Stimulated activated naive CD8-positive, alpha-beta T cell treated with anti-CD3 and anti-CD28 coated beads, Interleukin-15, amount 100 ng/mL, for 72 hours (primary cell): ENCODE data around the gene BMP8A.
"Not testable (repeated sequence)": the region's sequence is repeated elsewhere in the genome, so short reads cannot be mapped to it uniquely, and the experiment has no call there.

Experiments
- ATAC-seq: fragments of 150-1000 bp; cut with Tn5 transposase; 2 replicates; pipeline ENCODE4 v1.10.0; 2021; ENCODE audit warnings: mild to moderate bottlenecking, moderate library complexity
- DNase-seq, 2 donors: peaks; one replicate each; pipeline ENCODE4 v3.0.0; 2021 to 2022
- H3K27ac Mint-ChIP-seq, 2 donors: one replicate each; pipeline ENCODE4 v1.8.0; 2022; ENCODE audit warnings: mild to moderate bottlenecking in 2 of 2, mixed read lengths in 2 of 2, moderate library complexity in 2 of 2
- H3K27me3 Mint-ChIP-seq: one replicate; pipeline ENCODE4 v1.8.0; 2022; ENCODE audit warnings: mixed read lengths
- H3K4me1 Mint-ChIP-seq: one replicate; pipeline ENCODE4 v1.8.0; 2022; ENCODE audit warnings: mild to moderate bottlenecking, mixed read lengths
- H3K4me3 Mint-ChIP-seq, 2 donors: one replicate each; pipeline ENCODE4 v1.8.0; 2022; ENCODE audit warnings: mild to moderate bottlenecking in 2 of 2, mixed read lengths in 2 of 2, moderate library complexity in 1 of 2
- H3K9me3 Mint-ChIP-seq, 2 donors: one replicate each; pipeline ENCODE4 v1.8.0; 2022; ENCODE audit warnings: mixed read lengths in 2 of 2

BMP8A gene

DNA sequence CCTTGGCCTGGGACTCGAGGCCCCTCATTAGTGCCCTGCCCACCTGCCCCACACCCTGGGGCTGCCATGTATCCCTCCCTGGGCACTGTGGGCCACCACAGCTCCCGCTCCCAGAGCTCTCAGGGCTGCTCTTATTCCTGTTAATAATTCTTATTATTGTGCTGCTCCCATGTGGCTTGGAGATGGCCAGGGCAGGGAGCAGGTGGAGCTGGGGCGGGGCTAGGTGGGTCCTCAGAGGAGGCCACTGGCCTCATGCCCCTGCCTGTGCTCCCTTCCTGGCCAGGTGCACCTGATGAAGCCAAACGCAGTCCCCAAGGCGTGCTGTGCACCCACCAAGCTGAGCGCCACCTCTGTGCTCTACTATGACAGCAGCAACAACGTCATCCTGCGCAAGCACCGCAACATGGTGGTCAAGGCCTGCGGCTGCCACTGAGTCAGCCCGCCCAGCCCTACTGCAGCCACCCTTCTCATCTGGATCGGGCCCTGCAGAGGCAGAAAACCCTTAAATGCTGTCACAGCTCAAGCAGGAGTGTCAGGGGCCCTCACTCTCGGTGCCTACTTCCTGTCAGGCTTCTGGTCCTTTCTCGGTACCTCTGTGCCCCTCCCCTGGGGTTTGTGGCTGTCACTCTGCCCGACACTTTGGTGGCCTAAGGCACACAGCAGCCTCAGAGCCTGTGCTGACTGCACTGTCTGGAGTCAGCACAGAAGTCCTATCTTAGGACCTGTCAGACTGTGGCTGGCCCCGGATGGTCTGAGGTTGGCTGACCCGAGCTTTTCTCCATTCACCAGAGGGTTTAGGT lies 34.1 kb downstream of the BMP8A start:
- DNase-seq (peak; percentile 64 to 79), ATAC-seq (peak; percentile 99)
- H3K4me3 Mint-ChIP-seq, result no peak overlapping the region
- H3K9me3 Mint-ChIP-seq, result no peaks in the 10 kb centered on the region
- H3K27ac Mint-ChIP-seq, result peak overlapping the region; percentile 27 to 91
- no peaks in the 10 kb centered on the region for H3K27me3 Mint-ChIP-seq
- peaks cover 26% of the 10 kb centered on the region for H3K4me1 Mint-ChIP-seq

DNA sequence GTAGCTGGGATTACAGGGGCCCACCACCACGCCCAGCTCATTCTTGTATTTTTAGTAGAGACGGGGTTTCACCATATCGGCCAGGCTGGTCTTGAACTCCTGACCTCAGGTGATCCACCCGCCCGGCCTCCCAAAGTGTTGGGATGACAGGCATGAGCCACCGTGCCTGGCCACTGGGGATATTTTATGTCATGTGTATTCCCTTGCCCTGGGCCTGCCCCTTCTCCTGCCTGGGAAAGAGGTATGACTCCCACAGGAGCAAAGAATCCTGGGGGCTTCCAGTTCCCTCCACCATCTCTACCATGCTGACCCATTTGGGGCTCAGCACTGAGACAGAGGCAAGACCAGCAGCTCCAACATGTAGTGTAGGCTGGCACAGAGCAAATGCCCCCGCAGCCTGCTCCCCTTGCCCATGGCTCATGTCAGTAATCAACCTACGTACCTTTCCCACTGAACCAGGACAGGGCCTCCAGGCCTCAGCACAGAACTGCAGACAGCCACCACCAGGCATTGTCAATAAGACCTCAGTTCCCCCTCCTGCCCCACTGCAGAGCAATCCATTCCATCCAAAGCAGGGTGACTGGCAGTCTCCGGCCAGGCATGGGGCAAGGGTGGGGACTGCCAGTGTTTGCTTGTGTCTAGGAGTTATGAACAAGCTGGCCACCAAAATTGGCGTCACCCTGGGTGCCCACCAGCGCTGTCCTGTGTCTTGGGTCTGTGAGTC lies 35.2 kb downstream of the BMP8A start:
- peaks cover 26% of the 10 kb centered on the region for H3K4me1 Mint-ChIP-seq

DNA sequence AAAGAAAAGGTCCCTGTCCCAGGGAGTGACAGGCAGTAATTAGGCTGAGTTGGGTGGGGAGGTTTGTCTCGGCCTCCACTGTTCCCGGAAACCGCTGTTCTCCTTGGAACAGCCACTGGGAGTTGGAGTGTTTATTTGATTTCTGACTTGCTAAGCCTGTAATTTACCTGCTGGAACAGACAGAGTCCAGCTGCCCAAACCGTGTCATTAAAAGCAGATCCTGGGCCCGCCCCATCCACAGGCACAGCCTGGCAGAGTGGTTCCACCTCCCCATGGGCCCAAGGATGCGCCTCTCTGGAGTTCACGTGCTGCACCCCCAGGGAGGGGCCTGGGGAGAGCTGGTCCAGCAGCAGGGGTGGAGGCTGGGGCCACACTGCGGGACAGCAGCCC lies 35.7 kb downstream of the BMP8A start:
- not testable (repeated sequence) for DNase-seq, H3K27me3 Mint-ChIP-seq, H3K27ac Mint-ChIP-seq, H3K9me3 Mint-ChIP-seq, H3K4me3 Mint-ChIP-seq, ATAC-seq
- H3K4me1 Mint-ChIP-seq, result peaks cover 26% of the 10 kb centered on the region

More for the DNA sequence above, 35.2 kb downstream of the BMP8A start:
- no peak overlapping the region for H3K27ac Mint-ChIP-seq
- H3K27me3 Mint-ChIP-seq, result no peaks in the 10 kb centered on the region
- DNase-seq (no peak), ATAC-seq (no peak)
- H3K9me3 Mint-ChIP-seq, result no peaks in the 10 kb centered on the region
- H3K4me3 Mint-ChIP-seq, result no peak overlapping the region

DNA sequence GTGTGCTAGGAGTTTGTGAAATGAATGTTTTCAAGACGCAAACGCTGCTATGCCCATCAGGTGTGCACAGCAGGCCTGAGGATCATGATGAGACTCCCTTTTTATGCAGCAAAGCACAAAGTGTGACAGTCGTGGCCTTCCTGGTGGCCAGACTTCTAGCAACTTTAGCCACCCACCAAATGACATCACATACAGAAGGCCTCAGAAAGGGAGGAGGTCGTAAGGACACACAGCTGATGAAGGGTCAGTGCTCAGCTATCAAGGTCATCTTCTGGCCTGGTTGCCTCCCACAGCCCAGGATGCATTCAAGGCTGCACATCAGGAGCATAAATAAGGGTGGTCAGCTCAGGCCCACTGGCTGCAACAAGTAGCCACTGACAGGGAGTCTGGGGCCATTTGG lies 36.6 kb downstream of the BMP8A start:
- Mint-ChIP-seq H3K4me3 (no peak overlapping the region), H3K9me3 (no peaks in the 10 kb centered on the region), H3K27ac (no peak overlapping the region), H3K27me3 (no peaks in the 10 kb centered on the region), H3K4me1 (peaks cover 26% of the 10 kb centered on the region)
- no peak for DNase-seq
- no peak for ATAC-seq

DNA sequence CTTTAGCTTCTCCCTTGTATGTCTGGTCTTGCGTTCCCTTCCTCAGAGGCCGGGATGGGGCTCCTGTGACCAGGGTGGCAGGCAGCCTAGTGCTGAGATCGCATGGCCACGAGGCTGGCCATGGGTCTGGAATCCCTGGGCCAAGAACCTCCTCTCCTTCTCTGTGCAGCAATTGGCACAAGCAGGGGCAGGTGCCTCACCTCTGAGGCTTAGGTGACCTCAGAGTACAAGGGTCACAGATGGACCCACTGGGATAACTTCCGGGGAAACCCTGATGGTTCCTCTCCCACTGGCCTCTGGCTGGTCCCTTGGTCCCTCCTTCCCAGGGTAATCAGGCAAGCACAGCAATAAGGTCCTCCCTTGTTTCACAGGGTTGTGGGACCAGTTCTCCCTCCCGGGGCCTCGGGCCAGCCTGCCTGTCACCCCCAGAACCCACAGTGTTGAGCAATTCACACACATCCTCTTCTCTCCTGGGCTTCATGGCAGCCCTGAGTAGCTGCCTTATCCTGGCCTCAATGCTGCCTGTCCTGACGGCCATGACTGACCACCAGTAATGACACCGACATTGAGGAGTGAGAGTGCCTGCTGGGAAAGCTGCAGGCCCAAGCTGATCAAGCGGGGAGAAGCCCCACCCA lies 38.6 kb downstream of the BMP8A start:
- H3K4me1 Mint-ChIP-seq, result peaks cover 20% of the 10 kb centered on the region
- DNase-seq (no peak), ATAC-seq (no peak)
- H3K27ac Mint-ChIP-seq, result no peak overlapping the region
- H3K27me3 Mint-ChIP-seq, result no peaks in the 10 kb centered on the region
- no peaks in the 10 kb centered on the region for H3K9me3 Mint-ChIP-seq
- H3K4me3 Mint-ChIP-seq, result no peak overlapping the region

DNA sequence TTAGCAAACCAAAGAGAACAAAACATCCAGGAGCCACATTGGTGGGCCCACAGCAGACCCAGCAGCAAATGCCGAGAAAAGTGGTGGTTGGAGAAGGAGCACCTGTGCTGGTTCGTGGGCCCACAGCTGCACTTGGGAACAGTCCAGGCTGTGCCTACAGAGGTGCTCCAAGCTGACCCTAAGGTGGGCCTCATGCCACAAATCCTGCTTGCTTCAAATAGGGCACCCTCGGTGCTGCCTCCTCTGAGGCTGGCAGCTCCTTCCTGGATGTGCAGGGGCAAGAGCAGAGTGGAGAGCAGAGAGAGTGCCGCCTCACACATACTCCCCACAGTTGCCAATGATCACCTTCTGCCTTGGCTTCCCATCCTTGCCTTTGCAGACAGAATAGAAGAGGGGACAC lies 40.1 kb downstream of the BMP8A start:
- ATAC-seq (no peak), DNase-seq (no peak)
- H3K9me3 Mint-ChIP-seq, result no peaks in the 10 kb centered on the region
- H3K4me1 Mint-ChIP-seq, result peaks cover 5% of the 10 kb centered on the region
- peak overlapping the region in 1 of 2 donors; percentile 66 for H3K27ac Mint-ChIP-seq
- H3K27me3 Mint-ChIP-seq, result no peaks in the 10 kb centered on the region
- H3K4me3 Mint-ChIP-seq, result no peak overlapping the region

DNA sequence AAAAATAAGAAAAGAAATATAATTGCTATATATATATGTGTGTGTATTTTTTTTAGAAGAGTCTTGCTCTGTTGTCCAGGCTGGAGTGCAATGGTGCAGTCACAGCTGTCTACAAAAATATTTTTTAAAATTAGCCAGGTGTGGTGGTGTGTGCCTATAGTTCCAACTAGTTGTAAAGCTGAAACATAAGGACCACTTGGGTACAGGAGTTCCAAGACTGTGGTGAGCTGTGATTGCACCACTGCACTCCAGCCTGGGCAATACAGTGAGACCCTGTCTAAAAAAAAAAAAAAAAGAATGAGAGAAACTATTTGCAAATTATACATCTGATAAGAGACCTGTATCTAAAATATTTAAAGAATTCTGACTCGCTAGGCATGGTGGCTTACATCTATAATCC lies 42.0 kb downstream of the BMP8A start:
- Mint-ChIP-seq H3K4me3 (no peak overlapping the region), H3K4me1 (no peaks in the 10 kb centered on the region), H3K9me3 (no peaks in the 10 kb centered on the region), H3K27me3 (no peaks in the 10 kb centered on the region), H3K27ac (no peak overlapping the region)
- ATAC-seq (no peak), DNase-seq (no peak)

DNA sequence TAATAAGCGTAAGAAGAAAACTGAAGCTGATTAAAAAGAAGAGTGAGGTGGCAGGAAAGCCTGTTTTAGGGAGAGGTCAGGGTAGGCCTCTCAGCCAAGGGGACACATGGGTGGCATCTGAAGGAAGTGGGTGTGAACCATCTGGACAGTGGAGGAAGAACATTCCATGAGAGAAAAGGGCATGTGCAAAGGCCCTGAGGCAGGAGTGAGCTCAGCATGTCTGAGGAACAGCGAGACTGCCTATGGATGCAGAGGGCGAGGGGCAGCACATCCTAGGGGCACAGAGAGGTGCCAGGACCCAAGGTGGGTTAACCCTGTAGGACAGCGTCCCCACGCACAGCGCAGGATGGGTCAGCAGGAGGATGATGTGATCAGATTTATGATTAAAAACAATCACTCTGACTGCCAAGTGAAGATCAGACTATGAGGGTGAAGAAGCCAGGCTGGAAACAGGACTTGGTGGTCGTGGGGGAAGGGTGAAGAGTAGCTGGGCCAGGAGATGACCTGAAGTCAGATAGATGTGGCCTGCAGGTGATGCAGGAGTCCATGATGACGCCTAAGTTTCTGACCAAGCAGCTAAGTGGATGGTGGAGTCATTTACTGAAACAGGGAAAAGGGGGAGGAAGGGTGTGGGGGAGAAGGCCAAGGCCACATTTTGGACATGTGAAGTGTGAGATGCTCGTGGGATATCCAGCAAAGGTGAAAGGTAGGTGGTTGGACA lies 47.3 kb downstream of the BMP8A start:
- Mint-ChIP-seq H3K4me1 (peaks cover 7% of the 10 kb centered on the region), H3K4me3 (no peak overlapping the region), H3K27me3 (no peaks in the 10 kb centered on the region), H3K27ac (peak overlapping the region in 1 of 2 donors; percentile 68), H3K9me3 (no peaks in the 10 kb centered on the region)
- ATAC-seq (peak; percentile 7), DNase-seq (no peak)

DNA sequence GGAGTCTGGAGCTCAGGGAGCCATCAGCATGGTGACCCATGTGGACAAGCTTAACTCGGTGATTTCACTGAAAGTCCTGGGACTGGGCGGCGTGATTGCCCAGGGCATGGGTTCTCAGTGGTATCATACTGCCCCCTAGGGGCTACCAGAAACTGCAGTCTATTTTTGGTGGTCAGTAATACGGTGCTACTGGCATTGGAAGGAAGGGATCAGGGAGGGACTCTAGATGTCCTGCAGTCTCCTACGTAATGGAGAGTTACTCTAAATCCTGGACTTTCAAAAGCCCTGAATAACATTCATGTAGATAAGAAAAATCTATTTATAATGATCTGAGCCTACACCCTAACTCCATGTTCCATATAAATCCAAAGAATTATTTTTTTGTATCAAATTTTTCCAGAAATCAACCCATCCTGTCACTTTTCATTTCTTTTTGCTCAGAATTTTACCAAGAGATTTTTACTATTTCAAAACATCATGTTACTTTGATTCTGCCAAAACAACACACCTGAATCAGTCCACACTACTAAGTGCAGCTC lies 47.9 kb downstream of the BMP8A start:
- Mint-ChIP-seq H3K4me3 (no peak overlapping the region), H3K27me3 (no peaks in the 10 kb centered on the region), H3K9me3 (no peaks in the 10 kb centered on the region), H3K27ac (peak overlapping the region in 1 of 2 donors; percentile 68), H3K4me1 (peaks cover 7% of the 10 kb centered on the region)
- ATAC-seq (peak; percentile 89), DNase-seq (peak; percentile 35 to 55)

DNA sequence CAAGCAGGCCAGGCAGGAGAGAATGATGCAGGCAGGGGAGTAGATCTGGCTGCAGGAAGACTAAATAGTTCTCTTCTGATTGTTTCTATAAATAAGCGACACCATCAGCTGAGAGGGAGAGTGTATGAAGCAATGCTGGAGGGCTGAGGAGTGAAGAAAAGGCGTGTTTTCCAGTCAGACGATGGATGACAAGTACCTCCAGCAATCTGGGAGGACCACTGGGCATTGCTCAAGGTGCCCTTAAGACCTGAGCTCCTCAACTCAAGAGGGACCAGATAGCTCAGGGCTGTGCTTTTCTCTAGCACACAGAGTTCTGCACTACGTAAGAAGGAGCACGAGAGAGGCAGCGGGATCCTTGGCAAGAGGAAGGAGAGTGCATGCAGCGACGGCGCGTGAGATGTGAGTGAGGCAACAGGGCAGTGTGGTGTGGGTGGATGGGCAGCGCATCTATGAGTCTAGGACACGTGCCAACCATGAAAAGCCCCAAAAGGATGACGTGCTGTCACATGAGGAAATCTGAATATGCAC lies 49.1 kb downstream of the BMP8A start:
- Mint-ChIP-seq H3K4me1 (peaks cover 7% of the 10 kb centered on the region), H3K27ac (no peak overlapping the region), H3K9me3 (no peaks in the 10 kb centered on the region), H3K27me3 (no peaks in the 10 kb centered on the region), H3K4me3 (no peak overlapping the region)
- ATAC-seq (no peak), DNase-seq (no peak)

DNA sequence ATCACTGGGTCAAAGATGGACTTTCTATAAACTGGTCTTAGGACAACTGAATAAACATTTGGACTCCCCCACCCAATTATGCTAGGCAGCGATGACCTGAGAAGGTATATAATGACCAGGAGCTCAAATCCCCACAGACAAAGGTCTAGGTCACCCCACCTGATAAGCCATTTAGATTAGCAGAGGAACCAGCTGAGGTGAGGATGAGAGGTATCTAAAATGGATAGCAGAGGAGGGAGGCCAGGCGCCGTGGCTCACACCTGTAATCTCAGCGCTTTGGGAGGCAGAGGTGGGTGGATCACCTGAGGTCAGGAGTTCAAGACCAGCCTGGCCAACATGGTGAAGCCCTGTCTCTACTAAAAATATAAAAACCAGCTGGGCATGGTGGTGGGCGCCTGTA lies 51.5 kb downstream of the BMP8A start:
- Mint-ChIP-seq H3K9me3 (no peaks in the 10 kb centered on the region), H3K27ac (peak overlapping the region in 1 of 2 donors; percentile 26), H3K4me3 (no peak overlapping the region), H3K27me3 (no peaks in the 10 kb centered on the region), H3K4me1 (peaks cover 7% of the 10 kb centered on the region)
- ATAC-seq (no peak), DNase-seq (no peak)

DNA sequence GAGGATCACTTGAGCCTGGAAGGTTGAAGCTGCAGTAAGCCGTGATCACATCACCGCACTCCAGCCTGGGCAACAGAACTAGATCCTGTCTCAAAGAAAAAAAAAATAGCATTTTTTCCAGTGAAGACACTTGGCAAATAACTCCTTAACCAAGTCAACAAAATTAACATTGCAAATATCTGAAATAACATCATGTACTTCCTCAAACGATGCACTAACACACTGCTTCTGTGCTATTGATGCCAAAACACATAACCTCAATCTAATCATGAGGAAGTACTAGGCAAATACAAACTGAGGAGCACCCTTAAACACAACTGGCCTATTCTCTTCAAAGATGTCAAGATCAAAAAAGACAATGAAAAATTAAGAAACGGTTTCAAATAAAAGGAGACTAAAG lies 52.9 kb downstream of the BMP8A start:
- no peak for ATAC-seq
- Mint-ChIP-seq H3K9me3 (no peaks in the 10 kb centered on the region), H3K4me1 (no peaks in the 10 kb centered on the region), H3K27me3 (no peaks in the 10 kb centered on the region), H3K27ac (no peak overlapping the region), H3K4me3 (no peak overlapping the region)
- no peak for DNase-seq

DNA sequence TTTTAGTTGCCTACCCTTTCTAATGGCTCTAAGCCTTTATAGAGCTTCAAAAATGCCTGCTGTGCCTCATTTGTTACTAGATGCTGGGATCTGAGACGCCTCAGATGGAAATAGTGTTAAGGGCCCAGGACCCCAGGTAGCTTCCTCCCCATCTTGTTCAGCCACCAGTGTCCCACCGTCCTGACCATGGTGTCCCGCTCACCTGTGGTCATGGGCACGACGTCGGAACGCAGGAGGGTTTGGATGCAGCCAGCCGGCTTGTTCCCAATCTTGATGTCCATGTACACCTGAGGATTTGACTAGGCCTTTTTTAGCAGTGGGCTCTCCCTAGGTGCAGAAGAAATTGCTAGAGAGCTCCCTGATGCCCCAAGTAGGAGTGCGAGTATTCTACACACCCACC lies 54.1 kb downstream of the BMP8A start:
- no peak overlapping the region for H3K4me3 Mint-ChIP-seq
- H3K27me3 Mint-ChIP-seq, result no peaks in the 10 kb centered on the region
- ATAC-seq (no peak), DNase-seq (no peak)
- no peak overlapping the region for H3K27ac Mint-ChIP-seq
- no peaks in the 10 kb centered on the region for H3K9me3 Mint-ChIP-seq
- no peaks in the 10 kb centered on the region for H3K4me1 Mint-ChIP-seq

DNA sequence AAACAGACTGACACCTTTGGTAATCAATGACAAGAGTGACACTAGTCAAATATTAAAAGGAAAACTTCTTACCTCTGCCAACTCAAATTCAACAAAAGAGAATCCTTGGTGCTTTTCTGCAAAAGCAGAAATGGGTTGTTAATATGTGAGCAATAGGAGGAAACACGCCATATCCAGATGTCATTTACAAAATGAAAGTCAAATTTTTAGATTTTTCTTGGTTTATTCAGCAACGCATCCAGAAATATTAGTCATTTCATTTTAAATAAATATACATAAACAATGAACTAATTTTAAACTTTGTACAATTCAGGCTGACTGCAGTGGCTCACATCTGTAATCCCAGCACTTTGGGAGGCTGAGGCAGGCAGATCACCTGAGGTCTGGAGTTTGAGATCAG lies 62.8 kb downstream of the BMP8A start:
- Mint-ChIP-seq H3K9me3 (no peaks in the 10 kb centered on the region), H3K4me1 (peaks cover 11% of the 10 kb centered on the region), H3K27ac (no peak overlapping the region), H3K27me3 (no peaks in the 10 kb centered on the region), H3K4me3 (no peak overlapping the region)
- no peak for DNase-seq
- ATAC-seq, result no peak

DNA sequence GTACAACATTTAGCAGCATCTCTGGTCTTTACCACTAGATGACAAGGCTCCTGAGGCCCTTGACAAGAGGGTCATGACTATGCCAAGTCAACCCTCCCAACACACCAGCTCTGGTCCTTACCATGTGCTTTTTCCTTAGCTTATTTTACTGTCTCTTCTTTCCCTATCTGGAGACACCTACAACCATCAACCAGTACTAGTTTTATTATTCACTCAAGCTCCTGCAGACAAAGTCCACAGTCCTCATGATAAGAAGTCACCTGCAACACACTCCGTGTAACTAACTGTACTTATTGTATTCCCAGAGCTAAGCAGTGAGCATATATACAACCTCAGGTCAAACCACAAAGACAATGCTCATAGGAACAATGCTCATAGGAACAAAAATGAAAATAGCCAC lies 69.8 kb downstream of the BMP8A start:
- Mint-ChIP-seq H3K4me1 (peaks cover 19% of the 10 kb centered on the region), H3K27ac (no peak overlapping the region), H3K4me3 (no peak overlapping the region), H3K9me3 (no peaks in the 10 kb centered on the region), H3K27me3 (no peaks in the 10 kb centered on the region)
- ATAC-seq (no peak), DNase-seq (no peak)
